ENCODE measurements around the gene MAST3.

Gene MAST3

GRCh38 chr19:18128805-18129204 is 31.2 kb downstream of the MAST3 start:
- TF ChIP-seq TCF12 (IDR thresholded peaks at IDR 0.05; ENCODE audit: low read depth), result no peak
- no peak for TF ChIP-seq FOXM1 (IDR thresholded peaks at IDR 0.05; ENCODE audit: borderline replicate concordance, low read depth)
- TF ChIP-seq YY1 (IDR thresholded peaks at IDR 0.05; ENCODE audit: low read depth), result no peak

- no peak for TF ChIP-seq MAX (IDR thresholded peaks at IDR 0.05)
- TF ChIP-seq EP300 (IDR thresholded peaks at IDR 0.05; ENCODE audit: borderline replicate concordance), result no peak
- no peak for TF ChIP-seq CEBPB (IDR thresholded peaks at IDR 0.05)
- TF ChIP-seq FOXM1 (IDR thresholded peaks at IDR 0.05; ENCODE audit: borderline replicate concordance, low read depth), result no peak
- TF ChIP-seq TAF1 (IDR thresholded peaks at IDR 0.05; ENCODE audit: low read depth), result no peak
- TF ChIP-seq REST (IDR thresholded peaks at IDR 0.05; ENCODE audit: low read depth), result no peak
- TF ChIP-seq RAD21 (IDR thresholded peaks at IDR 0.05; ENCODE audit: low read depth), result no peak
- TF ChIP-seq EGR1 (IDR thresholded peaks at IDR 0.05), result no peak
- no peak for TF ChIP-seq TEAD4 (IDR thresholded peaks at IDR 0.05)
- TF ChIP-seq ZBTB7A (IDR thresholded peaks at IDR 0.05; ENCODE audit: low read depth), result no peak
- TF ChIP-seq NFIC (IDR thresholded peaks at IDR 0.05), result no peak
- TF ChIP-seq USF1 (IDR thresholded peaks at IDR 0.05), result no peak
- no peak for TF ChIP-seq YY1 (IDR thresholded peaks at IDR 0.05; ENCODE audit: low read depth)
- no peak for TF ChIP-seq CREB1 (IDR thresholded peaks at IDR 0.05; ENCODE audit: low read depth)
- no peak for TF ChIP-seq TCF12 (IDR thresholded peaks at IDR 0.05; ENCODE audit: low read depth)
Observed at GRCh38 chr19:18130523-18131242, 33.1 kb downstream of the MAST3 start.

- TF ChIP-seq YY1 (IDR thresholded peaks at IDR 0.05; ENCODE audit: low read depth), result no peak
- no peak for TF ChIP-seq USF1 (IDR thresholded peaks at IDR 0.05)
Observed at GRCh38 chr19:18131841-18132596, 34.4 kb downstream of the MAST3 start.

- TF ChIP-seq REST (IDR thresholded peaks at IDR 0.05; ENCODE audit: low read depth) (no peak), YY1 (IDR thresholded peaks at IDR 0.05; ENCODE audit: low read depth) (no peak), CREB1 (IDR thresholded peaks at IDR 0.05; ENCODE audit: low read depth) (no peak), EGR1 (IDR thresholded peaks at IDR 0.05) (no peak), ZBTB7A (IDR thresholded peaks at IDR 0.05; ENCODE audit: low read depth) (no peak)
Observed at GRCh38 chr19:18135712-18136584, 38.4 kb downstream of the MAST3 start.

- no peak for TF ChIP-seq CREB1 (IDR thresholded peaks at IDR 0.05; ENCODE audit: low read depth)
- TF ChIP-seq CEBPB (IDR thresholded peaks at IDR 0.05), result no peak
- TF ChIP-seq NFIC (IDR thresholded peaks at IDR 0.05), result no peak
- no peak for TF ChIP-seq MAX (IDR thresholded peaks at IDR 0.05)
- no peak for TF ChIP-seq FOXM1 (IDR thresholded peaks at IDR 0.05; ENCODE audit: borderline replicate concordance, low read depth)
- TF ChIP-seq USF1 (IDR thresholded peaks at IDR 0.05), result no peak
- TF ChIP-seq ZBTB7A (IDR thresholded peaks at IDR 0.05; ENCODE audit: low read depth), result no peak
- TF ChIP-seq YY1 (IDR thresholded peaks at IDR 0.05; ENCODE audit: low read depth), result no peak
- no peak for TF ChIP-seq TCF12 (IDR thresholded peaks at IDR 0.05; ENCODE audit: low read depth)
- TF ChIP-seq REST (IDR thresholded peaks at IDR 0.05; ENCODE audit: low read depth), result no peak
- TF ChIP-seq EP300 (IDR thresholded peaks at IDR 0.05; ENCODE audit: borderline replicate concordance), result no peak
- no peak for TF ChIP-seq RAD21 (IDR thresholded peaks at IDR 0.05; ENCODE audit: low read depth)
- TF ChIP-seq TAF1 (IDR thresholded peaks at IDR 0.05; ENCODE audit: low read depth), result no peak
- no peak for TF ChIP-seq TEAD4 (IDR thresholded peaks at IDR 0.05)
- no peak for TF ChIP-seq EGR1 (IDR thresholded peaks at IDR 0.05)
Observed at GRCh38 chr19:18137242-18137641, 39.7 kb downstream of the MAST3 start.
